GM18867 (cell line): ENCODE data around the gene HBQ1.
"Not testable (repeated sequence)": the region's sequence is repeated elsewhere in the genome, so short reads cannot be mapped to it uniquely, and the experiment has no call there.

ENCODE experiments used
- ATAC-seq: cut with Tn5 transposase; IDR thresholded peaks from one replicate; pipeline ENCODE4 v1.9.1; 2021; ENCODE audit warnings: mild to moderate bottlenecking, moderate library complexity; ENCODE audit not compliant: unreplicated experiment

The HBQ1 gene

GRCh38 chr16:200388-200787 is 20.1 kb downstream of the HBQ1 start:
- ATAC-seq = no peak

- no peak for ATAC-seq
Measured at GRCh38 chr16:203246-203645, 23.0 kb downstream of the HBQ1 start.

GRCh38 chr16:204046-204445 is 23.8 kb downstream of the HBQ1 start:
- ATAC-seq = not testable (repeated sequence)

GRCh38 chr16:209359-209758 is 29.1 kb downstream of the HBQ1 start:
- not testable (repeated sequence) for ATAC-seq

GRCh38 chr16:211631-212180 is 31.4 kb downstream of the HBQ1 start:
- ATAC-seq = not testable (repeated sequence)

- no peak for ATAC-seq
Measured at GRCh38 chr16:212999-213398, 32.7 kb downstream of the HBQ1 start.

GRCh38 chr16:220021-220420 is 39.8 kb downstream of the HBQ1 start:
- ATAC-seq = no peak

GRCh38 chr16:228151-228851 is 48.0 kb downstream of the HBQ1 start:
- ATAC-seq = no peak

- ATAC-seq = peak; percentile 78
Measured at GRCh38 chr16:228852-229730, 48.8 kb downstream of the HBQ1 start, which contains the start of gene LUC7L. TSS of gene LUC7L (minus strand) at chr16:229449. CDS start at chr16:229339, 110 bp downstream.

- no peak for ATAC-seq
Measured at GRCh38 chr16:229731-230281, 49.5 kb downstream of the HBQ1 start.

- not testable (repeated sequence) for ATAC-seq
Measured at GRCh38 chr16:230351-230750, 50.1 kb downstream of the HBQ1 start.
